ENCODE results near the gene ATN1.

DNA sequence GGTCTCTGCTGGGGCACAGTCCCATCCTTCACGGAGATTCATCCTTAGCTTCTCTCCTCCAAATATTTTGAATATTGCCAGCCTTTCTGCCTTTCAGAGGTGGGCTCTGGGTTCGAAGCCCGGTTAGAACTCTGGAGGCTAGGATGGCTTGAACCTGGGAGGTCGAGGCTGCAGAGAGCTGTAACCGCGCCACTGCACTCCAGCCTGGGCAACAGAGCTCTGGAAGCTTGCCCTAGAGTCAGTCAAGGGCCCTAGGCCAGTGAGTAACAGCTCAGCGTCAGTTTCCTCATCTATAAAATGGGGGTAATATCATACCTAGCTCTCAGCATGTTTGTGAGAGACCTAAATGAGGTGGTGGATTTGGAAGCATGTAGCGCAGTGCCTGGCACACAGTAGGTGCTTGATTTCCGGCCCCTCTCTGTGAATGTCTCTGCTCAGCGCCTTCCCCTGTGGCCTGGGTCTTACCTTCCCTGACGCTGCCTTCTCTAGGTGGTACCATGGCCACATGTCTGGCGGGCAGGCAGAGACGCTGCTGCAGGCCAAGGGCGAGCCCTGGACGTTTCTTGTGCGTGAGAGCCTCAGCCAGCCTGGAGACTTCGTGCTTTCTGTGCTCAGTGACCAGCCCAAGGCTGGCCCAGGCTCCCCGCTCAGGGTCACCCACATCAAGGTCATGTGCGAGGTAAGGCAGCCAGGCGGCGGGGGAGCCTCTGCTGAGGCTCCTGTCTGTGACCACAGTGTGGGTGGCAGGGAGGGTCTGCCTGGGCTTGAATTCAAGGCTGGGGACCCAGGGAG lies 26.8 kb downstream of the ATN1 start:
- TF ChIP-seq, protein P1, sequence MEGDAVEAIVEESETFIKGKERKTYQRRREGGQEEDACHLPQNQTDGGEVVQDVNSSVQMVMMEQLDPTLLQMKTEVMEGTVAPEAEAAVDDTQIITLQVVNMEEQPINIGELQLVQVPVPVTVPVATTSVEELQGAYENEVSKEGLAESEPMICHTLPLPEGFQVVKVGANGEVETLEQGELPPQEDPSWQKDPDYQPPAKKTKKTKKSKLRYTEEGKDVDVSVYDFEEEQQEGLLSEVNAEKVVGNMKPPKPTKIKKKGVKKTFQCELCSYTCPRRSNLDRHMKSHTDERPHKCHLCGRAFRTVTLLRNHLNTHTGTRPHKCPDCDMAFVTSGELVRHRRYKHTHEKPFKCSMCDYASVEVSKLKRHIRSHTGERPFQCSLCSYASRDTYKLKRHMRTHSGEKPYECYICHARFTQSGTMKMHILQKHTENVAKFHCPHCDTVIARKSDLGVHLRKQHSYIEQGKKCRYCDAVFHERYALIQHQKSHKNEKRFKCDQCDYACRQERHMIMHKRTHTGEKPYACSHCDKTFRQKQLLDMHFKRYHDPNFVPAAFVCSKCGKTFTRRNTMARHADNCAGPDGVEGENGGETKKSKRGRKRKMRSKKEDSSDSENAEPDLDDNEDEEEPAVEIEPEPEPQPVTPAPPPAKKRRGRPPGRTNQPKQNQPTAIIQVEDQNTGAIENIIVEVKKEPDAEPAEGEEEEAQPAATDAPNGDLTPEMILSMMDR (IDR thresholded peaks at IDR 0.05; ENCODE audit: control extremely low read depth in 1 of 3, insufficient read depth in 1 of 3, low read depth in 1 of 3, low read length in 3 of 3), result no peak
- TF ChIP-seq RBBP5 (IDR thresholded peaks at IDR 0.05; ENCODE audit: borderline replicate concordance, low read depth, low read length) (no peak), FOSL1 (IDR thresholded peaks at IDR 0.05; ENCODE audit: insufficient read depth, low read depth, low read length) (no peak), TAF1 (IDR thresholded peaks at IDR 0.05; ENCODE audit: low read depth, low read length) (no peak), EP300 (IDR thresholded peaks at IDR 0.05; ENCODE audit: borderline replicate concordance in 1 of 2, low read depth in 2 of 2, low read length in 2 of 2) (no peak), SRF (IDR thresholded peaks at IDR 0.05; ENCODE audit: low read depth, low read length) (no peak), SIN3A (conservative IDR thresholded peaks at IDR 0.05 in 1 of 2, IDR thresholded peaks at IDR 0.05 in 1 of 2; ENCODE audit: low read depth in 1 of 2, low read length in 2 of 2) (no peak), YY1 (IDR thresholded peaks at IDR 0.05; ENCODE audit: low read depth, low read length) (no peak), RAD21 (IDR thresholded peaks at IDR 0.05 in 1 of 2, conservative IDR thresholded peaks at IDR 0.05 in 1 of 2; ENCODE audit: low read depth in 2 of 2, low read length in 2 of 2) (no peak), HDAC6 (IDR thresholded peaks at IDR 0.05; ENCODE audit: low read depth, low read length) (no peak)
- TF ChIP-seq, protein P2, sequence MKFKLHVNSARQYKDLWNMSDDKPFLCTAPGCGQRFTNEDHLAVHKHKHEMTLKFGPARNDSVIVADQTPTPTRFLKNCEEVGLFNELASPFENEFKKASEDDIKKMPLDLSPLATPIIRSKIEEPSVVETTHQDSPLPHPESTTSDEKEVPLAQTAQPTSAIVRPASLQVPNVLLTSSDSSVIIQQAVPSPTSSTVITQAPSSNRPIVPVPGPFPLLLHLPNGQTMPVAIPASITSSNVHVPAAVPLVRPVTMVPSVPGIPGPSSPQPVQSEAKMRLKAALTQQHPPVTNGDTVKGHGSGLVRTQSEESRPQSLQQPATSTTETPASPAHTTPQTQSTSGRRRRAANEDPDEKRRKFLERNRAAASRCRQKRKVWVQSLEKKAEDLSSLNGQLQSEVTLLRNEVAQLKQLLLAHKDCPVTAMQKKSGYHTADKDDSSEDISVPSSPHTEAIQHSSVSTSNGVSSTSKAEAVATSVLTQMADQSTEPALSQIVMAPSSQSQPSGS (IDR thresholded peaks at IDR 0.05; ENCODE audit: low read length), result no peak

Data from H1 (cell line).